ENCODE results near the gene TRIM65.

TRIM65 gene

GRCh38 chr17:75900691-75901533 lies 4.2 kb upstream of the TRIM65 start:
- H3K4me1 ChIP-seq: peaks cover 33 to 53% (median 41%) of the 10 kb centered on the region in 10 experiments
- H3K9ac ChIP-seq: peak overlapping the region in 2 of 11 experiments; percentile 19 to 32; a peak in 2 of 22 replicates
- H3K36me3 ChIP-seq: peaks cover 41 to 62% (median 54%) of the 10 kb centered on the region in 11 experiments

GRCh38 chr17:75899767-75900468 lies 3.2 kb upstream of the TRIM65 start:
- no peaks in the 10 kb centered on the region for H3K27me3 ChIP-seq
- no peak overlapping the region for H3K4me2 ChIP-seq
- peaks cover 41 to 62% (median 54%) of the 10 kb centered on the region in 11 experiments for H3K36me3 ChIP-seq
- peaks cover 35 to 55% (median 43%) of the 10 kb centered on the region in 10 experiments for H3K4me1 ChIP-seq
- no peak overlapping the region for H3K4me3 ChIP-seq
- TF ChIP-seq Cebpa-rat (IDR thresholded peaks at IDR 0.05): no peak
- no peak overlapping the region for H3K27ac ChIP-seq
- H4K20me1 ChIP-seq: peaks cover 0 to 5% (median 2%) of the 10 kb centered on the region in 11 experiments; a peak in 11 of 22 replicates
- H3K9ac ChIP-seq: peak overlapping the region in 3 of 11 experiments; percentile 9 to 29 (median 22); a peak in 3 of 22 replicates
- H3K9me3 ChIP-seq (replicated peaks in 1 of 11): no peaks in the 10 kb centered on the region

More at GRCh38 chr17:75900691-75901533, 4.2 kb upstream of the TRIM65 start:
- no peak for TF ChIP-seq Cebpa-rat (IDR thresholded peaks at IDR 0.05)
- Histone ChIP-seq H3K27me3 (no peaks in the 10 kb centered on the region), H4K20me1 (peaks cover 0 to 2% (median 0%) of the 10 kb centered on the region in 11 experiments; a peak in 2 of 22 replicates), H3K4me3 (no peak overlapping the region), H3K4me2 (no peak overlapping the region), H3K9me3 (replicated peaks in 1 of 11) (no peaks in the 10 kb centered on the region), H3K27ac (no peak overlapping the region)

DNA sequence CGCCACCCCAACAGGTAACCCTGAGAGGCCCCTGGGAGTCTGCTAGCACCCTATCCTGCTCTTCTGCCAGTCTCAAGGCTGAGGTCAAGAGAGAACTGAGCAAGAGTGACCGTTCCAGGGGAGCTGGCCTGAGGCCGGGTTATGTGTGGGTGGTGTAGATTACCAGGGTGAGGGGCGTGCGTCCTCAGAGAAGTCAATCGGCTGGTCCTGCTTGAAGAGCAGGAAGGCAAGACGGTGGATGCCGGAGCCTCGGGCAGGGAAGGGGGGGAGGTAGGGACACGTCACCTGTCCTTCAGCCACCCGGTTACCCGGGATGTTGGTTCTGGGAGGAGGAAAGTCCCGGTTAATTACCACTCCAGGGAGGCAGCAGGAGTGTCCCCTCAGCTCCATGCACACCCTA lies 2.6 kb upstream of the TRIM65 start:
- H3K9me3 ChIP-seq (replicated peaks in 1 of 11): no peaks in the 10 kb centered on the region
- H3K4me1 ChIP-seq: peaks cover 41 to 60% (median 48%) of the 10 kb centered on the region in 10 experiments
- H3K4me2 ChIP-seq: no peak overlapping the region
- peak overlapping the region in 1 of 11 experiments; percentile 22; a peak in 1 of 22 replicates for H3K9ac ChIP-seq
- no peak overlapping the region for H3K4me3 ChIP-seq
- TF ChIP-seq Cebpa-rat (IDR thresholded peaks at IDR 0.05): no peak
- peaks cover 41 to 62% (median 54%) of the 10 kb centered on the region in 11 experiments for H3K36me3 ChIP-seq
- H3K27me3 ChIP-seq: no peaks in the 10 kb centered on the region
- H3K27ac ChIP-seq: no peak overlapping the region
- H4K20me1 ChIP-seq: peaks cover 0 to 11% (median 8%) of the 10 kb centered on the region in 11 experiments; a peak in 13 of 22 replicates

DNA sequence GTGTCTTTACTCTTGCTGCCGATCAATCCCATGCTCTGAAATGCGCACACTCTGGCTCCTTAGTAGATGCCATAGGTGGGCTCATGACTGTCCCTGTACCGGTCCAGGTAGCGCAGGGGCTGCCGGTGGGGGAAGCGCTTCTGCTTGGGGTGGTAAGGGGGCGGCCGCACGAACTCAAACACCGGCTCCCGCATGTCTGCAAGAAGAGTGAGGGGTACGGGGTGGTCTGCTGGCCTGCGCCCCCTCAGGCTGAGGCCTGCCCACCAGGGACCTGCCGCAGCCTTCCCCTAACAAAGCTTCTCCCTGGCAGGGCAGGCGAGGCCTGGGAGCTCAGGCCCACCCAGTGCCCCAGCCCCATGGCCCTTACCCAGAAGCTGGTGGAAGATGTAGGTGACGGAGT lies 2.0 kb upstream of the TRIM65 start:
- Histone ChIP-seq H3K27me3 (no peaks in the 10 kb centered on the region), H3K9me3 (replicated peaks in 1 of 11) (no peaks in the 10 kb centered on the region), H3K27ac (no peak overlapping the region), H3K9ac (peak overlapping the region in 2 of 11 experiments; percentile 93 to 97; a peak in 4 of 22 replicates), H3K36me3 (peaks cover 41 to 62% (median 54%) of the 10 kb centered on the region in 11 experiments), H4K20me1 (peaks cover 0 to 16% (median 13%) of the 10 kb centered on the region in 11 experiments; a peak in 14 of 22 replicates), H3K4me3 (no peak overlapping the region), H3K4me2 (no peak overlapping the region), H3K4me1 (peaks cover 43 to 63% (median 50%) of the 10 kb centered on the region in 10 experiments)
- TF ChIP-seq Cebpa-rat (IDR thresholded peaks at IDR 0.05): no peak

DNA sequence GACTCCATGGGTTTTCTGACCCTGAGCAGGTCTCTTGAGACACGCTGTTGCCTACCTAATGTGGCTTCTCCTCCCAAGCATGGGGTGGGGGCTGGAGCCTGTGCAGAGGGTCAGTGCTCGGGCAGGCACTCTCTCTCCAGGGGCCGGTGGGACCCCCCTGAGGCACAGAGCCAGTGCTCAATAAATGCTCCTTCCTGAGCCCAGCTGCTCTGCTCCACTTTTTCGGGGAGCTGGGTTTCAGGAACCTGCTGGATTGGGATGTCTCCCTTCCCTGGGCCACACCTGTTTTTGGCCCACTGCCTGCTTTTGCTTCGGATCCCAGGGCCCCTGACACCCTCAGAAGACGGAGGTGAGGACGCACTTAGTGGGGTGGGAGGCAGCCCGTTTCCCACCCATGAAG lies 1.3 kb upstream of the TRIM65 start:
- H3K27ac ChIP-seq: 0 out of 22 replicates have a peak overlapping the region, but pooled peaks of 1 of the 11 experiments have one; percentile 96
- H3K4me3 ChIP-seq: no peak overlapping the region
- H3K4me2 ChIP-seq: peak overlapping the region in 9 of 11 experiments; percentile 84 to 100 (median 93); a peak in 8 of 22 replicates
- no peak for TF ChIP-seq Cebpa-rat (IDR thresholded peaks at IDR 0.05)
- peak overlapping the region in 7 of 11 experiments; percentile 10 to 99 (median 95); a peak in 12 of 22 replicates for H3K9ac ChIP-seq
- H3K36me3 ChIP-seq: peaks cover 41 to 64% (median 54%) of the 10 kb centered on the region in 11 experiments
- peaks cover 43 to 63% (median 50%) of the 10 kb centered on the region in 10 experiments for H3K4me1 ChIP-seq
- H3K27me3 ChIP-seq: no peaks in the 10 kb centered on the region
- H4K20me1 ChIP-seq: peaks cover 2 to 24% (median 20%) of the 10 kb centered on the region in 11 experiments; a peak in 17 of 22 replicates
- no peaks in the 10 kb centered on the region for H3K9me3 ChIP-seq (replicated peaks in 1 of 11)

DNA sequence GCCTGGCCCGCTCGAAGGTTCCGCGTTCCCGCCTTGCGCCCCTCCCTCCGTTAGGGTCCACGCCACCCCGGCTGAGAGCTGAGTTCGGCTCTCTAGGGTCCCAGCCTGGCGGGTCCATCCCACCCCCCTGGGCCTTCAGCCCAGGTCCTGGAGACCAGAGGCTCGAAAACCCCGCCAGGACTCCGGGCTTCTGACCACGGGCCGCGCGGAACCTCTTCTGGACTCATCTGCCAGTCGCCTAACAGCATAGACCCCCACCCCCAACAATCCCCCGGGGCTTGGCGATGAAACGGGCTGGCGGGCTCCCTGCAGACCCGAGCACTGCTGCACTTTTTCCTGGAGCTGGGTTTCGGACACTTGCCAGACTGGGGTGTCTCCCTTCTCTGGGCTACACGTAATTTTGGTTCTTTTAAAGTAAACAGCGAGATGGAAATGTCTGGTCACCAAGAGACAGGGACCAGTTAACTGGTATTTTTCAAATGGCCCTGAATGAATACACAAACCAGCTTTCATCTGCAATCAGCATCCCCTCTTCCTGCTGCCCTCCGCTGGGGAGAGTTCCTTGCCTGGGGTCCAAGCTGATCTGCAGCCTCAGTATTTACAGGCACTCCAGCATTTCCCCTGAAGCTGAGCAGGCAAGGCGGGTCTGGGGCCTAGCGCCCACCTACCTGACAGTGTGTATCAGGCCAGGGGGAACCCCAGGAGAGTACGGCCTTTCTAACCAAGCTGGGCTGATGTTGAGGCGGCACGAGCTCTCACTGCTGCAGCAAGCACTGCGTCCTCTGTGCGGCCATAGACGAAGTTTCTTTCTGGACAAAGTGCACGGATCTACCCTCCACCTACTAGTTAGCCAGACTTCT lies 639 bp upstream of the TRIM65 start:
- Histone ChIP-seq H3K4me2 (peak overlapping the region; percentile 84 to 100 (median 93)), H3K27ac (peak overlapping the region; percentile 65 to 96 (median 94); a peak in 21 of 22 replicates), H3K36me3 (peaks cover 44 to 64% (median 54%) of the 10 kb centered on the region in 11 experiments), H3K4me1 (peaks cover 37 to 59% (median 49%) of the 10 kb centered on the region in 10 experiments), H3K4me3 (peak overlapping the region; percentile 76 to 93 (median 84)), H3K27me3 (no peaks in the 10 kb centered on the region), H4K20me1 (peaks cover 7 to 30% (median 27%) of the 10 kb centered on the region in 11 experiments; a peak in 19 of 22 replicates), H3K9ac (peak overlapping the region; percentile 83 to 99 (median 94)), H3K9me3 (replicated peaks in 1 of 11) (no peaks in the 10 kb centered on the region)
- TF ChIP-seq Cebpa-rat (IDR thresholded peaks at IDR 0.05): no peak

GRCh38 chr17:75895370-75896155 lies 1.2 kb downstream of the TRIM65 start:
- peak overlapping the region; percentile 83 to 99 (median 94) for H3K9ac ChIP-seq
- H3K4me2 ChIP-seq: peak overlapping the region; percentile 84 to 100 (median 93)
- H3K27ac ChIP-seq: peak overlapping the region; percentile 65 to 96 (median 94); a peak in 21 of 22 replicates
- no peak for TF ChIP-seq Cebpa-rat (IDR thresholded peaks at IDR 0.05)
- peaks cover 44 to 64% (median 54%) of the 10 kb centered on the region in 11 experiments for H3K36me3 ChIP-seq
- H3K4me3 ChIP-seq: peak overlapping the region; percentile 76 to 93 (median 84)
- H4K20me1 ChIP-seq: peaks cover 7 to 48% (median 35%) of the 10 kb centered on the region in 11 experiments; a peak in 19 of 22 replicates
- no peaks in the 10 kb centered on the region for H3K27me3 ChIP-seq
- no peaks in the 10 kb centered on the region for H3K9me3 ChIP-seq (replicated peaks in 1 of 11)
- H3K4me1 ChIP-seq: peaks cover 36 to 58% (median 50%) of the 10 kb centered on the region in 10 experiments

All from BLaER1 treated with 17β-estradiol and CSF1 and Interleukin-3, amounts not matched to agents 10 nM and 100 nM (cell line).